Measurements from ENCODE around the gene VWA8.

VWA8 gene

GRCh38 chr13:41802684-41803444, 158.0 kb downstream of the VWA8 start:
- no peak for TF ChIP-seq CTCF (IDR thresholded peaks at IDR 0.05)

GRCh38 chr13:41802043-41802683, 158.7 kb downstream of the VWA8 start:
- no peak for TF ChIP-seq CTCF (IDR thresholded peaks at IDR 0.05)

- TF ChIP-seq CTCF (IDR thresholded peaks at IDR 0.05) = no peak
These were observed 169.9 kb downstream of the VWA8 start for GRCh38 chr13:41791056-41791455.

GRCh38 chr13:41788552-41788951, 172.4 kb downstream of the VWA8 start:
- no peak for TF ChIP-seq CTCF (IDR thresholded peaks at IDR 0.05)

GRCh38 chr13:41785402-41786172, 175.3 kb downstream of the VWA8 start:
- no peak for TF ChIP-seq CTCF (IDR thresholded peaks at IDR 0.05)

- TF ChIP-seq CTCF (IDR thresholded peaks at IDR 0.05) = no peak
These were observed 178.8 kb downstream of the VWA8 start for GRCh38 chr13:41782086-41782485.

GRCh38 chr13:41780715-41781706, 179.9 kb downstream of the VWA8 start:
- TF ChIP-seq CTCF (IDR thresholded peaks at IDR 0.05) = no peak
